HG02938 (cell line): Measurements from ENCODE around the gene PDZRN4.

Experiments
- ATAC-seq: cut with Tn5 transposase; IDR thresholded peaks from one replicate; pipeline ENCODE4 v1.9.1; 2021; ENCODE audit warnings: mild to moderate bottlenecking, moderate library complexity; ENCODE audit not compliant: unreplicated experiment

PDZRN4 gene

DNA sequence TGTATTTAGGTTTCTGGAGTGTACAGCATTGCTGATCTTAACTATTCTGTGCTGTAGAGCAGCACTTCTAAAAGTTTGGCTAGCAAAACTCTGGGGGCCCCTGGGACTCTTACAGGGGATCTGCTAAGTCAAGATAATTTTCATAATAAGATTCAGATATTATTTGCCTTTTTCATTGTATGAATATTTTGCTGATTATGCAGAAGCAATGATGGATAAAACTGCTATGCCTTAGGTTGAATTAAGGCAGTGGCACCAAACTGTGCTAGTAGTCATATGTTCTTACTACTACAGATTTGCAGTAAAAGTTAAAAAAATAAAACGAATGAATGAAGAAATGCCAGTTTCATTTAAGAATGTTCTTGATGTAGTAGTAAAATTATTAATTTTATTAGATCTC, 160.1 kb downstream of the PDZRN4 start:
- ATAC-seq: no peak

DNA sequence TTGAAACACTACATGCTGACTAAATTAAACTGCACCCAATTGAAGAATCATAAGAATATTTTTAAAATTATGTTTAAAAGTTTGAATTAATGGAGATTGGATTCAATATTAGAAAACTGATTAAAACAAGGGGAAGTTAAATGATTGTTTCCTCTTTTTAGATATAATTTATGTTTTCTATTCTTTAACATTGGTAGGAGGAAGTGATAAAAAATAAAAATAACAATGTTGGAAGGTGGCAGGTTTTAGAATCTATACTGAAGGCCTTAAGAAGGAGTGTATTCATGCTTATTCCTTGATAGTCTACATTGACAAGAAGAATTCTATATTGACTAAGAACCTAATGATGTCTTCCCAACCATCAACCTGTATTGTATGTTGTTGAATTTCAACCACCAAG, 168.1 kb downstream of the PDZRN4 start:
- ATAC-seq: no peak

DNA sequence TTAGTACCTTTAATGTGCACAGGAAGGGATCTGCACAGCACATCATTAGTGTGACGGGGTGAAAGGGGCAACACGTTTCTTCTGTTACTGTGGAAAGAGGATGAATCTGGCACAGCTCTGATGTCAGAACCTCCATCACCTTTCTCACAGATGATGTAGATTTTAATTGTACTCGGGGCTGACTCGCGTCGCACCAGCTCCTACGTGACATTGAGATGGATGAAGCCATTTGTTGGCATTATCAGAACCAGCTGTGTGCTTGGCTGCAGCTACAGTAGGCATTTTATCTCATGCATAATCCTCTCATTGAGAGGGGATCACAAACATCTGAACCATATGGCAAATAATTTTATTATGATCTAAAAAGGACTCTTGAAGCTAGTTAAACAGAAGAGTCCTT, 173.6 kb downstream of the PDZRN4 start:
- ATAC-seq: no peak

DNA sequence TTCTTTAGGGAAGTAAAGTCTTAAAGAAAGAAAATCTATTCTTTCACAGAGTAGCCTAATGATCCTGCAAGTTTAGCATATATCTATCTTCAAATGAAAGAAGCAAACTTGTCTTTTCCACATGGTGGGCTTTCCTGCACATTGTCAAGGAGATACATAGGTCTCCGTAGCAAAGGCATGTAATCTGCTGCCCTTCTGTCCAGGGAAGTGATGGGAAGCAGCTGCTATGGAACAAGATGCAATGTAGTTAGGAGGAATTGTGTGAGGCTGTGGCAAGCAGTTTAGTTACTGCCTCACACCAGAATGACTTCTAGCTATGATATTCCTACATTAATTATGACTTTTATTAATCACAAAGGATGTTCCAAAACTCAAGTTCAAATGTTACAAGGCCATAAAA, 174.4 kb downstream of the PDZRN4 start:
- ATAC-seq: no peak

DNA sequence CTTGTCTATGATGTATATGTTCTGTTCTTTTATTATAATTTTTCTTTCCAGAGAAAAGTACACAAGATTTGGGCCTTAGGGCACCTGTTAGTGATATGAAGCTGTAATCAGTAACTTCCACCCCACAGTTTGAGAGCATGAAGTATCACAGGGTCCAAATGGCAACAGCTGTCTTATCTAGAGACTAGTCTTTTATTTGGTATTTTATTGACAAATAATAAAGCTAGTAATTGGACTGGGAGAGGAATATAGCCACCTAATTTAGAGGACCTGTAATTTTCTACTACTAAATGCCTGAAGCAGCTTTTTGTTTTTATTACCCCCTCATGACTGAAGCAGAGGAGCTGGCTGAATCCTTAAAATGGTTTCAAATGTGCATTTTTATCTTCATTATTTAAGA, 174.8 kb downstream of the PDZRN4 start:
- ATAC-seq: no peak

DNA sequence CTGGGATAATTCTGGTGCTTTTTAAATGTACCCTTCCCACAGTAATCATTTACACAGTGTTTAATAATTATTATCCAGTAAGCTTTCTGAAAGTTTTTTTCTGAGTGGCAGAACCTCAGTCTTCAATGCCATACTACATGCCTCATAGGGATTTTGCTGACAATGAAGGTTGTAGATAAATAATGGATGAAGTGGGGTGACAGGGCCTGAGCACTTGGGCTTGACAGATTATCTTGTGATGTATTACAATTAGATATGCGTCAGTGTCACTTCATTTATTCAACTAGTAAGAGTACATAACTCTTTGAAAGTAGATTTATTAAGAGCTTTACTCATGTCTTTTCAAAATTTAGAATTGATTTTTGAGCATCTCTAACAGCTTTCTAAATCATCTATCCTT, 176.1 kb downstream of the PDZRN4 start:
- no peak for ATAC-seq

DNA sequence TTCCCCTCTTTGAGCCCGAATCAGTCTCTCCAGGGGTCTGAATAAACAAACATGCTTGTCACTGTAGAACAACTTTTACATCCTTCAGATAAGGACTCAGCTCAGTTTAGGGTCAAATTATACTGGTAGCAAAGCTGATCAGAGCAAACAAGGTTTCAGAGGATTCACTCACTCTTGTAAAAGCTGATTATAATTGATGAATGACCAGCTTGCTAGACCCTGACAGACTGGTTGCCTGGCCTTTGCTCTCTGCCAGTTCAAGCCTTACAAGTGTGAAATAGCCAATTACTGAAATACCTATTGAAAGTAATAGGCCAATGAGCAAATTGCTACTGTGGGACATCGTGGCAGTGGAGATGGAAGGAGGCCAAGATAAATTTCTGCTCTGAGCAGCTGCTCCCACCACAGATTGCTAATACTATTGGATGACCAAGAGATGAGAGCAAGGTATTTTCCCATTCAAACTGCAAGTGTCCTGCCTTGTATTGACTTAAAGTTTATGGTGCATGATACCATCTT, 177.6 kb downstream of the PDZRN4 start:
- ATAC-seq: no peak

DNA sequence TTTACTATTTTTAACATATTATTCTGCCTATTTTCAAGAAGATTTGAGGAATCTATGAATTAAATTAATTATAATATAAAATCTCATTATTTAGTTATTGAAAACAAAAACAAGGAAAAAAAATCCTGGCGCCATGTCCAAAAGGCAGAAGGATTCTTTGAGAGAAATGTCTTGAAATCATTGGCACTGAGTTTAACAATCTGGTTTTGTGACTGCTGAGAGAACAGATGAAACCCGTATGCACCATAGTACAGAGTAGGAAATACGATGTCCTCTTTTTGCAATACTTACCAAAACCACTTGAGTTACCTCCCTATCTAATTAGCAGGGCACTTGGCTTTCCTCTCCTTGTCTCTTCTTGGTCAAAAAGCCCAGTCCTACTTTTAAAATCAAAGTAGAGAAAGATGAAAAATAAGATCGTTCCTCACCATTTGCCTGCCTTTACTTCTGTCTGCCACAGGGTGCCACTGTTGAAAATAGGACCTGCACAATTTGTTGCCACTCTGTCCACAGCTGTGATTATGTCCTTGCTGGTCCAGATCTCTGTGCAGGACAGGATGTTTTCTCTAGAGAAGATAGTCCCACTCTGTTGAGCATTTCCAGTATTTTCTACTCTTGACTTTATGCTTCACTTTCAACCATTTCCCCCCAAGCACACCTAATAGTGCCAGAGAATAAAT, 179.7 kb downstream of the PDZRN4 start:
- ATAC-seq: no peak

DNA sequence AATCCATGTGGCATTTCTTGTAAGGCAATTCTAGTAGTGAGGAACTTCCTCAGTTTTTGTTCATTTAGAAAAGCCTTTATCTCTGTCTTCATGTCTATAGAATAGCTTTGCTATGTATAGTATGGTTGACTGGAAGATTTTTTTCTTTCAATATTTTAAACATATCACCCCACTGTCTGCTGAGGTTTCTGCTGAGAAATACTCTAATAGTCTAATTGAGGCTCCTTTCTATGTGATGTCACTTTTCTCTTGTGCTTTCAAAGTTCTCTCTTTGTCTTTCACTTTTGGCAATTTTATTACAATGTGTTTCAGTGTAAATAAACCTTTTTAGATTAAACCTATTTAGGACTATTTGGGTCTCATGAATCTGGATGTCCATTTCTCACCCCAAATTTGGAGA, 192.8 kb downstream of the PDZRN4 start:
- ATAC-seq: no peak

DNA sequence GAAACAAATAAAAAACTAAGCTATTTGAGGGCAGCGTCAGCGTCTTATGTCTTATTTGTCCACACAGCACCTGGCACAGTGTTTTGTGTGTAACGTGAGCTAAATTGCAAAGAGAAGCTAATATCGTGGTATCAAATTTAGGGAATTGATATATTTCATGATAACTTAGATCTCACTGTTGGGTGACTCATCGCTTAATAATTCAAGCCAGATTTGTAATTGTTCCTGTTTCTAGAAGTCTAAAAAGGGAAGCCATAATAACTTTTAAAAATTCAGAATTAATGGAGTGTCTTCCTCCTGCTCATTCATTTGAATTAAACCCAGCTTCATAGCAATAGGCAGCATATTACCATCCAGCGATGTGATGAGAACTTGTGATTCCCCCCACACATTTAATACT, 214.7 kb downstream of the PDZRN4 start:
- no peak for ATAC-seq

DNA sequence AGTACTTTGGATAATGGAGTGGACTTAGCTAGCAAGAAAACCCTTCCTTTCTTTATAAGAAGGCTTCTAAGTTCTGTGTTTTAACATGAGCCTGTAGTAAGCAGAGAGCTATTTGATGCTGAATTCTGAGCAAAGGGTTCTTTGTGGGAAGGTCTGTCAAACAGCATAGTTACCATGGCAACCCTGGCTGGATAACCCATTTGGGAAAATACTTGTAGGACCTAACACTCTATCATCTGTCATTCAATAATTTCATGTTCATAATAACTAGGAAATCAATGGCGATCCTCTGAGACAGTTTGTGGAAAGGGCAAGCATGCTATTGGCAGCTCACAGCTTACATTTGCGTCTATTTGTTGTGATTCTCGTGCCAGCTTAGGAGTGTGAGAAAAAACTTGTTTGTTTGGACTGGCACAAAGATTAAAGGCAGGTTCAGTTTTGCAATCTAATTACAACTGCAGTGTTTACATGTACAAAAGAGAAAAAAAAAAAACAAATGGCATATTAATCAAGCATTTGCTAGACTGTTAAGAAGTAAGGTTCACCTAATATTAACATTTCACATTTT, 219.2 kb downstream of the PDZRN4 start:
- no peak for ATAC-seq

DNA sequence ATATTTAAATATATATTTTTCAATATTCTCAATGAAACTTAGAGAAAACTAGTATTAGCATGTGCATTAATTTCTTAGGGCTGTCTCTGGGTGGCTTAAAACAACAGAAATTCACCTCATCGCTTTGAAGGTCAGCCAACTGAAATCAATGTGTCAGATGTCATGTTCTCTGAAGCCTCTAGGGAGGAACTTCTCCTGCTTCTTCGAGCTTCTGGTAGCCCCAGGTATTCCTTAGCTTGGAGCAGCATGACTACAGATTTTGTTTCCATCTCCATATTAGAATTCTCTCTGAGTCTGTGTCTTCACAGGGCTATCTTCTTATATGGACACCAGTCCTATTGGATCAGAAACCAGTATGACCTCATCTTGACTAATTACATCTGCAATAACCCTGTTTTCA, 221.5 kb downstream of the PDZRN4 start:
- no peak for ATAC-seq

DNA sequence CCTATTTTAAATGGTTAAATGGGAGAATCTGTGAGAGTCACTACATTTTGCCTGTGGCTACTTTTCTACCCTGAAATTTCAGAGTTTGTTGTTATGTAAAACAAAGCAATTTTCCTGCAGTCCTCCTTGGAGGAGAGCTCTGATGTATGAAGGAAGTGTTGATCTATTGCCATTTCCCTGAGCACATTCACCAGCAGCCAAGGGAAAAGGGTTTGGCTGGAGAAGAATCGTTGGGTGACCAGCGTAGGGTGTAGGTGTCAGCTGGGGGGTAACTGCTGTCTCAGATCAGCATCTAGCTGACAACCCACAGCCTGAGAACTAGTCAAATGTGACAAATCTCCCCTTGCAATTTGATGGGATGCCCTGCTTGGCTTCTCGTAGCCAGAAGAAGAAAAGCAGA, 230.5 kb downstream of the PDZRN4 start:
- ATAC-seq: no peak

DNA sequence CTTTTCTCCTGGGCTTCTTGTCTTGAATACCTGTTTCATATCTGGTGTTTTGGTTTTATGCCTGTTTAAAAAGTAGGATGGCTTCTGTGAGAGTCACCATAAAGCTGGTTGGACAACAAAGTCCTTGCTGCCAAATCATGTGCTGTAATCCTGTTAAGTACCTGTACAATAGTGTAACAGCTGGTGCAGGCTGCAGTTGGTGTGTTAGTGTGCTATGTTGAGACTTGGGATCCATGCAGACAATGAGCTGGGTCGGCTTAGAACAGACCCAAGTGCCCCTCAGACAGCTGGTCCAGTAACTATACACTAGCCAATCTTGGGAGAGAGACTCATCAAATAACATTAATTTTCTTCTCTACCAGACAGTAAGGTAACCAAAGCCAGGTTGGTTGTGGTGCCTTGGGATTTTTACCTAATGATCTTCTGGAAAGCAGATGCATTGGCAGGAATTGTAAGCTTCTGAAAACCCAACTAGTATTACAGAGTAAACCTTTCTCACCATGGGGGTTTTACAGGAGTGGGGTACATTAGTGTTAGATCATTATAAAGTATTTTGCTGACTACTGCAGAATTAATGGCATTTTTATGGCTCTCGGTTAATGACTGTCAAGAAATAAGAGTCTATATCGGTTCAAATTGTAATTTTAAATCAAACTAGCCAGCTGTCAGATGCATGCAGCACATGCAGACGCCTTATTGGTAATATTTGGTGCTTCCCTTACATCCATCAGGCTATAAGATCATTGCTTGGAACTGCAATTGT, 231.2 kb downstream of the PDZRN4 start:
- ATAC-seq: no peak

DNA sequence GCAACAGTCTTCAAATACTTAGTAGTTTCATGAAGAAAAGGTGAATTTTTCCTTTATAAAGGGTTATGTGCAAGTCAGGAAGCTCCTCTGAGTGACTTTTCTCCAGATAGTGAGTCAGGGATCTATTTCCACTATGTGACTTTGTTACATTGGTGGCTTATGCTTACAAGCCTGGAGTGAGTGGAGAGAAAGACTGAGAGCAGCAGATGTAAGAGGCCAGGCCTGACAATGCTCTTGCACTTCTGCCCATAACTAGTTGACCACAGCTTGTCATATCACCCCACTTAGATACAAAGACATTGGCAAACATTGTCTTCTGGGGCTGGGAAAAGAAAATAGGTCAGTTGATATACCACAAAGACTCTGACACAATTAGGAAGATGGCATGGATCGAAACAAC, 236.5 kb downstream of the PDZRN4 start:
- ATAC-seq: no peak

DNA sequence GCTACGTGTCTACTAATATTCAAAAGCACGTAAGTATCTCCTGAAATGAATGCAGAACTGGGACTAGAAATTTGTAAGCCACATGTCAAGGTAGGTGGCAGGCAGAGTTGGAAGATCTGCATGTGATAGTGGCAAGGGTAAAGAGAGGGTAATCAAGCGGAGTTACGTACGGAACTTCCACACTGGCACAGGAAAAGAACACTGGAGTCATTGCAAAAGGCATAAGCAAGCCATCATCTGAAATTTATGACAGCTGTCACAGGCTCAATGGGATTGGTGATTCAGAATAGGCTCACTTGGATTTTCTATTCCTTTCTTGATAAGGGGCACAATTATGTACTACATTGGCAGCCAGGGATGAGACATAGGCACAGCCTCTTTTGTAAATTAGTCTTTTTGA, 245.3 kb downstream of the PDZRN4 start:
- no peak for ATAC-seq

DNA sequence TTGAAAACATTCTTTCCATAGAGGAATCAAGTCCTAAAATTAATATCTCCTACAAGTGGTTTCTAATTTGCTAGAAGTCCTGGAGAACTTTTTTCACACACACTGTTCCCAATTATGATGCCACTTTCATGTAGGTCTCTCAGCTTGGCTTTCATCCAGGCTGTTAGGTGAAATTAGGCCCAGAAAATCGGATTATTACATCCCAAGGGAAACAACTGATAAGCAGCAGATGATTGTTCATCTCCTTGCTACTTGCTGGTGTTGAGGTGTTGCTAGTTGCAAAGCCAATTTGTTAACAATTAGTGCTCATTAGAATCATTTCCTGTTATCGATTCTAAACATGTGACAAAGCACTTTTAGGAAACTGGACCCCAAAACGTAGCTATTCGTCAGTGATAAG, 248.0 kb downstream of the PDZRN4 start:
- no peak for ATAC-seq

DNA sequence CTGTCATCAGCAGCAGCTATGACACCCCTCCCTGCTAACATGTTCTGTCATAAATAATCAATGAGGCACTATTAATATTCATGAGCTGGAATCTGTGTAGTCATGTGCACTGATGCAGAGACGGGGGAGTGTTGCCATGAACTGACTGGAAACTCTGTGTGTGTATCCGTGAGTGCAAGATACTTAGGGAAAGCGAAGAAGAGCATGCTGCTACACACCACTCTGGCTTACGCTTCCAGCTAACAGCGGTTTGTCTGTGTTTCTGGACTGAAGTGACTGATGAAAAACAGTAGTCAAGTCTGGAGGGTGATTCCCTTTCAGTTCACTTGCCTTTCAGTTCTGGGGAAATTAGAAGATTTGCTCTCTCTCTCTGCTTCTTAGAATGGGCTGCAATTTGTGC, 249.4 kb downstream of the PDZRN4 start:
- no peak for ATAC-seq

DNA sequence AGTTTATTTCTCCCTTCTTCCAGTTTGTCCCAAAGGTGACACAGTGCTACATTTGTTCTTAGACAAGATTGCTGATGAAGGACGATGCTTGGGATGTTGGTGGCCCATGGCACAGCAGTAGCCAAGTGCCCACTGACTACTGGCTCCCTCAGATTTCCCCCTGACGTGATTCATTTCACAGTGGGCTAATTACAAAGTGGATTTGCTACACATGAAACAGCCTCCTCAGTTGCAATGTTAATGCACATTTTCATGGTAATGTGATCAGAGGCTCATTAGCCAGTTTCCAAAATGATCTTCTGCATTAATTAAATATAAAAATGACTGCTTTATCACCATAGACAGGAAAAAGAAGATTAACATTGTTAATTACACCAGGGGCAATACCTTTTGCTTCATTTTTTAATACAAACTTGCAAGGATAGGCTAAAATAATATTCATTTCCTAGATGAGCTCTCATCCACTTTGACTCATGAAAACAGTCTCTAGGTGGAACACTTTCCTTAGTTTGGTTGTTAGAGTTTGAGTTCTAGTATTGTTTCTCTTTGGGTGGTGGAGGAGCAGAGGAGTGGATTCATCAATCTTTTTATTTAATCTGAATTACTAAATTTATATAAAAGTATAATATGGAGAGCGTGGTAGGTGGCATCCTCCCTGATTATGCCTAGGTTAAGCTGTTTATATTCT, 250.9 kb downstream of the PDZRN4 start:
- ATAC-seq: no peak

DNA sequence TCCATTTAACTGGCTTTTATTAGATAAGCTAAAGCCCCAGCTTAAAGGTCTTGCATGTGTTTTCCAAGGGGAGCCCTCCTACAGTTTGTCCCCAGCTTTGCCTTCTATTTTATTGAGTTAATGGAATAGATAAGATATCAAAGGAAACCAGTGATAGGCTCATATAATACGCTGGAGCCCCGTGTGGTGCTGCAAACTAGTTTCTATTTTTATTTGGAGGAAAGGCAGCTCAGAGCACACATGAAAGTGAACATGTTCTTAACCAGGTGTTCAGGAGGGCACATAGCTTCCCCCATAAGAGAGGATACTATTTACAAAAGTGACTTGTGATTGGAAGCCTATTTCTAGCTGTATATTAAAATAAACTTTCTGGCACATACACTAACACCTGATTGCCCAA, 251.7 kb downstream of the PDZRN4 start:
- no peak for ATAC-seq

DNA sequence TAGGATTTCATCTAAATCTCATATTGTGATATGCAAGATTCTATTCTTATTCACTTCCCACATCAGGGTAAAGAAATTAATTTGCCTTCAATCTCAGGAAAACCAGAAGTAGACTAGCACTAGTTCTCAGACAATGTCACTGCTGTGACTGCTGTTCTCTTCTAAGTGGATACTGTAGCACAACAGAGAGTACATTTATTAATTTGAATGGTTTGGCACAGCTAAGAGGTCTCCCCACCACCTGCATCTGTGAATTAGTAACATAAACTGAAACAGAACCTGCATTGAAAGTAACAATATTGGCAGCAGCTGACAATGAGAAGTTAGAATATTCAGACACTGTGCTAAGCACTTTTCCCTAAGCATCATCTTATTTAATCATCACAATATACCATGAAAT, 253.1 kb downstream of the PDZRN4 start:
- no peak for ATAC-seq

DNA sequence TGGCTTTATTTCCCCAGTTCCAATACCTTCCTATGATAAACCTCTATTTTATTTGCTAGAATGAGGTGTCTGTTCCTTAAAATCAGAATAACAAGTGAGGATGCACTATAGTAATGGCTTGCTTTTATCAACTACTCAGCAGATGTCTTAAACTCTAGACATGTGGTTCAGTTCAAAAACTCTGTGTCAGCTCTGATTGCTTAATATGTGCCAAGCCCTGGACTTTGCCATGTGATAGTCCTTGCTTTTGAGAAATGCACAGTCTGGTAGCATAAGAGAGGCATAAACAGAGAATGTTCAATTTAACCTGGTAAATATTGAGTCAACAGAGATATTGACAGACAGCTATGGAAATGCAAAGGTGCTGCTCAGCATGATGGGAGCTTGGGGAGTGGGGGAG, 254.8 kb downstream of the PDZRN4 start:
- no peak for ATAC-seq
